NK-92 treated with Interleukin-12 subunit alpha and Interleukin-12 subunit beta, amount 100 ng/mL, for 24 hours (cell line): ENCODE data around the gene CRELD2.

Experiments used
- DNase-seq: peaks from one replicate; lab custom pipeline; 2025; lab: John Stamatoyannopoulos, UW

The CRELD2 gene

GRCh38 chr22:49913026-49913425 lies 5.4 kb upstream of the CRELD2 start:
- DNase-seq, result no peak

GRCh38 chr22:49913446-49913845 lies 5.0 kb upstream of the CRELD2 start:
- DNase-seq, result no peak

GRCh38 chr22:49914256-49914655 lies 4.2 kb upstream of the CRELD2 start:
- DNase-seq, result no peak

GRCh38 chr22:49915610-49916009 lies 2.8 kb upstream of the CRELD2 start:
- no peak for DNase-seq

GRCh38 chr22:49916831-49917230 lies 1.6 kb upstream of the CRELD2 start:
- DNase-seq, result no peak

GRCh38 chr22:49918911-49919881 lies 762 bp downstream of the CRELD2 start:
- no peak for DNase-seq

- DNase-seq, result no peak
Measured at GRCh38 chr22:49920859-49921258, 2.4 kb downstream of the CRELD2 start.

- no peak for DNase-seq
Measured at GRCh38 chr22:49921508-49922278, 3.3 kb downstream of the CRELD2 start.

GRCh38 chr22:49922484-49922883 lies 4.0 kb downstream of the CRELD2 start:
- DNase-seq, result no peak

- DNase-seq, result no peak
Measured at GRCh38 chr22:49922926-49923325, 4.5 kb downstream of the CRELD2 start.

- DNase-seq, result no peak
Measured at GRCh38 chr22:49923445-49923844, 5.0 kb downstream of the CRELD2 start.

- DNase-seq, result no peak
Measured at GRCh38 chr22:49924113-49924833, 5.8 kb downstream of the CRELD2 start.

GRCh38 chr22:49925525-49926128 lies 7.2 kb downstream of the CRELD2 start:
- DNase-seq, result no peak

GRCh38 chr22:49926916-49927315 lies 8.5 kb downstream of the CRELD2 start:
- DNase-seq, result no peak

- DNase-seq, result no peak
Measured at GRCh38 chr22:49927483-49928184, 9.2 kb downstream of the CRELD2 start.

GRCh38 chr22:49928185-49928495 lies 9.7 kb downstream of the CRELD2 start:
- no peak for DNase-seq

- no peak for DNase-seq
Measured at GRCh38 chr22:49928555-49929210, 10.2 kb downstream of the CRELD2 start.

- DNase-seq, result peak; percentile 27
Measured at GRCh38 chr22:49929211-49929979, 11.0 kb downstream of the CRELD2 start.

- no peak for DNase-seq
Measured at GRCh38 chr22:49929994-49930575, 11.7 kb downstream of the CRELD2 start.
